T47D (cell line): ENCODE data around the gene ABHD16A.

ENCODE experiments used
- DNase-seq, 2 experiments: peaks; one replicate each; pipeline versions ENCODE4 v3.0.0 to v3.0.0-alpha.2; 2011 to 2012; ENCODE audit warnings: low read depth in 1 of 2, low spot score in 1 of 2
- JUND ChIP-seq: IDR thresholded peaks from 2 replicates; pipeline ENCODE4 v1.6.1; 2012; ENCODE audit warnings: low read depth
- in situ Hi-C: cut with HindIII; loops from 2 replicates; pipeline ENCODE4 v1.10.0; 2016; ENCODE audit warnings: low sequenced_read_pairs, low pct_unique_long_range_greater_than_20kb

ABHD16A gene

DNA sequence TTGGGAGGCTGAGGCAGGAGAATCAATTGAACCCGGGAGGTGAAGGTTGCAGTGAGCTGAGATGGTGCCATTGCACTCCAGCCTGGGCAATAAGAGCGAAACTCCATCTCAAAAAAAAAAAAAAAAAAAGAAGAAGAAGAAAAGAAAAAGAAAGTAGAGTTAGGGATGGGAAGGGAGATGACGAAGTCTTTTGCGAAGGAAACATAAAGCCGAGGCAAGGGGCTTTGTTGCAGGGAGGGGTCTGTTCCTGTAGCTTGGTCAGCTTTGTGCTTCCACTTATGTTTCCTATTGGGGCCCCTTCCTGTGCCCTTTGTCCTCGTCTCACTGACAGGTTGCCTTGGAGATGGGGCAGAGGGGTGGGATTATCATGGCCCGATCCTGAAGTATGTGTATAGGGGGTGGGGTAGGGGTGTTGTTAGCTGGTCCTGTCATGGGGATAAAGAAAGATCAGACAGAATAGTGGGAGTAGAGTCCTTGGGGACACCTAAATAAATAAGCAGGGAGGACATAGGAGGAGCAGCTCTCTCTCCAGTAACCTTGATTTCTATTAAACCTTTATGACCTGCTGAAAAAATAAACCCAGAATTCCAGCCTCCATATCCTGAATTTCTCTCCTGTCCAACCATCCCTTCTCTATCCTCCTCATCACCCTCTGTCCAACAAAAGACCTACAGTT lies 34.3 kb upstream of the ABHD16A start:
- no peak for DNase-seq
- TF ChIP-seq JUND, result no peak
- in situ Hi-C loops, result no loop called here

DNA sequence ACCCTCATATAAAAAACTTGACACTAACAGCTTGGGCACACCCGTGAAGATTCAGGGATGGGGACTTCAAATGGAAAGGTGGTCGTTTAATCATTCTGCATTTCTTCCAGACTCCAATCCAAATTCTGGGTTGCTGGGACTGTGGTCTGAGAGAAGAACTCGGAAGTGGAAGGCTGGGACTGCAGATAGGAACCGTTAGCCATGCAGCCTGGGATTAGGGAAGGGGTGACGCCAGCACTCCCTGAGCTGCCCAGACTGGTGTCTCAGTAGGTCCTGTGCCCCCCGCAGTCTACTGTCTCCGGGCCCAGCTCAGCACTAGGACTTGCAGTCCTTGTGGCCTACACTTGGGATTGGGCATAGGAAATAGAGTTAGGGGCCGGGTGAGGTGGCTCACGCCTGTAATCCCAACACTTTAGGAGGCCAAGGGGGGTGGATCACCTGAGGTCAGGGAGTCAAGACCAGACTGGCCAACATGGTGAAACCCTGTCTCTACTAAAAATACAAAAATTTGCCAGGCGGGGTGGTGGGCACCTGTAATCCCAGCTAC lies 33.7 kb upstream of the ABHD16A start:
- DNase-seq, result no peak
- TF ChIP-seq JUND, result no peak
- in situ Hi-C loops, result no loop called here

- in situ Hi-C loops, result no loop called here
- peak; percentile 76 to 79 for DNase-seq
- TF ChIP-seq JUND, result no peak
Observed at GRCh38 chr6:31736021-31736767, 33.1 kb upstream of the ABHD16A start, which contains the start of gene CLIC1. Gene CLIC1 (minus strand): TSS chr6:31736530. CDS start chr6:31736300, 230 bp downstream.

- peak in 1 of 2 experiments; percentile 40 for DNase-seq
- no peak for TF ChIP-seq JUND
- in situ Hi-C loops, result no loop called here
Observed at GRCh38 chr6:31734821-31735406, 31.8 kb upstream of the ABHD16A start.

- in situ Hi-C loops, result no loop called here
- no peak for DNase-seq
- TF ChIP-seq JUND, result no peak
Observed at GRCh38 chr6:31734247-31734820, 31.2 kb upstream of the ABHD16A start.

DNA sequence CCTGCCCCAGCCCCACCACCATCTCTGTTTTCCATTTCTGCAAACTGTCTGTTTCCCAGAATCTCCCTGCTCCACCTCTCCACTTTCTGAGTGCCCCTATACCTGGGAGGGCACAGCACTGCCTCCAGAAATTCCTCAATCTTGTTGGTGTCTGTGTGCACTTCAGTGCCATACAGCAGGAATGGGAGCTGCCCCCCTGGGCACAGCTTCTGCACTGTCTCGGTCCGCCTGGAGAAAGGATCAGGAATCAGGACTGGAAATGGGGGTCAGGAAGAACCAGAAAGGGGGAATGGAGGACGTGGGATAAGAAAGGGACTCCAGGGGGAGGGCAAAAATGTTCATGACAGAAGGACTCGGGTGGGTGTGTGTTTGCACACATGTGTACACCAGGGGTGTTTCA lies 30.6 kb upstream of the ABHD16A start:
- in situ Hi-C loops, result no loop called here
- no peak for TF ChIP-seq JUND
- DNase-seq, result no peak

GRCh38 chr6:31732029-31732428 lies 28.9 kb upstream of the ABHD16A start:
- DNase-seq, result no peak
- no peak for TF ChIP-seq JUND
- in situ Hi-C loops, result no loop called here

DNA sequence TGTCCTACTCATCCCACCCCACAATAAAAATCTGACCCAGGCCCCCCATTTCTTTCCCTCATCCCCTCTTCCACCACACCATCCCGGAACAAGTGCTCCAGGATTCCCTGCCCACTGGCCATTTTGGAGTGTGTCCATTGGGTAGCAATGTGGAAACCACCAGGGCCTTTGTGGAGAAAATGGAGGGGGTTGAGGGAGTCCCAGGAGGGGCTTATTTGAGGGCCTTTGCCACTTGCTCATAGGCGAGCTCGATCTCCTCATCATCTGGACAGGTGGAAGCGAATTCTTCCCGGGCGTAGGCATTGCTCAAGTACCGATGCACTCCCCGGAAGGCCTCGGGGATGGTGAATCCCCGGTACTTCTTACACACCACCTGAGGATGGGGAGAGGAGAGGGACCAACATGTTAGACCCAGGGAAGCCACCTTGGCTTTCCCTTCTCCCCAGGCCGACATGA lies 27.5 kb upstream of the ABHD16A start:
- no peak for DNase-seq
- no peak for TF ChIP-seq JUND
- in situ Hi-C loops, result no loop called here

DNA sequence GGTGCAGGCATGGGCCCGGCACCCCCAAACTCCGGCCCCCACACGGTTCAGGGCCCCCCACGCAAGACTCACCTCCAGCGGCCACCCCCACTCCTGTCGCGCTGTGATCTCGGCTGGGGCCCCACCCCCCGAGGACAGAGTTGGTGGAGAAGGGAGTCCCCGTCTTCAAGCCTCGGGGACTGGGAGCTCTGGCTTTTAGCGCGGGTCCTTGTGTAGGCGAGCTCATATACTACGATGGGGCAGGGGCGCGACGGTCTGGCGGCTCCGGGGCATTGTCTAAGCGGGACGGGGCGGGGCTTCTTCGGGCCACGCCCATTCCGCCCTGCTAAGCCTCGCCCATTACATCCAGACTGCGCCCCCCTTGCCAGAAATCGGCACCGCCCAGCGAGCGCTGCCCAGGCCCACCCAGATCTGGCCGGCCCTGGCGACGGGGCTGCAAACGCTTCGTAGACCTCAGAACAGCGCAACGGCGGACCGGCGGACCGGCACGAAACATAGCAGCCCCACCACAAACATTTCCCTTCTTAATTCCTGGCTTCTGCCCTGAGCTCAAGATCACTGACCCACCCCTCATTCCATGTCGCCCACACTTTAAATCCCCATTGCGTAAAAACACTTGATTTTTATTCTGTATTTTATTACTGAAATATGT lies 27.0 kb upstream of the ABHD16A start:
- peak; percentile 53 to 73 for DNase-seq
- TF ChIP-seq JUND, result no peak
- in situ Hi-C loops, result no loop called here

DNA sequence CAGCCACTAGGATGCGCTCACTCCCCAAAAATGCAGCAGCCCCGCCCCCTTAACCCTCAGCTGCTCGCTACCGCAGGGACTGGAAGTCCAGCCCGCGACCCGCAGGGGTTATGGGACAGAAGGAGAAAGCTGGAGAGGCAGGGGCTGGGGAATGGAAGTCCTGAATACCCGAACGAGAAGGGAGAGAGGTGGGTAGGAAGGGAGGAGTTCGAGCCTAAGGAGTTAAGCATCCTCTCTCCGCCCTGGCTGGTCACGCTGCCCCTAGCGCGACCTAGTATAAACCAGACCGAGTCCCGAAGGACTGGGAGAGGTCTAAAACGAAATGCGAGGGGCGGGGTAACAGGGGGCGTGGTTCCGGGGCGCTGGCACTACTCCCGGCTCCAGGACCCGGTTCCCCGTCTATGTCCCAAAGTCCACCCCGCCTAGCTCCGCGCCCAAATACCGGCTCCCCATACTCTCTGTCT lies 26.4 kb upstream of the ABHD16A start:
- in situ Hi-C loops, result no loop called here
- no peak for TF ChIP-seq JUND
- peak; percentile 90 to 94 for DNase-seq

GRCh38 chr6:31728767-31729514 lies 25.8 kb upstream of the ABHD16A start, which contains the start of gene DDAH2:
Gene DDAH2 (minus strand): TSS chr6:31729299. CDS start chr6:31729161, 138 bp downstream.
- in situ Hi-C loops, result no loop called here

More at GRCh38 chr6:31728767-31729514, 25.8 kb upstream of the ABHD16A start, which contains the start of gene DDAH2:
- DNase-seq, result peak in 1 of 2 experiments; percentile 55
- TF ChIP-seq JUND, result no peak
